Measurements from ENCODE around the gene NDEL1. TPM values are rescaled to one million over a fixed set of nuclear protein-coding genes. Genes with fewer than 3 reads are reported as not detected.

The NDEL1 gene
- total and polyA plus RNA-seq, 2 donors (not counting 3 experiments of a cell fraction or from before 2014, with no cell fraction given) = 60.0 to 87.4 TPM

- no peaks in the 10 kb centered on the region for H3K27me3 ChIP-seq (ENCODE audit: control insufficient read depth in 2 of 2, insufficient read depth in 2 of 2, low read length in 2 of 2)
- H3K9me3 ChIP-seq (replicated peaks; ENCODE audit: control insufficient read depth, insufficient read depth, low read length) = no peaks in the 10 kb centered on the region
- peaks cover 2 to 17% of the 10 kb centered on the region in 2 experiments for H3K36me3 ChIP-seq (ENCODE audit: control insufficient read depth in 2 of 2, extremely low read depth in 1 of 2, insufficient read depth in 2 of 2, low read length in 2 of 2)
- H3K4me3 ChIP-seq (replicated peaks in 1 of 3; ENCODE audit: insufficient read depth in 1 of 3, low read depth in 1 of 3, low read length in 3 of 3) = no peak overlapping the region
- no TSS peak for BruUV-seq (replicated peaks)
- H3K79me2 ChIP-seq (ENCODE audit: control insufficient read depth, insufficient read depth, low read length) = peaks cover 77% of the 10 kb centered on the region
- no peak overlapping the region for H3K27ac ChIP-seq (ENCODE audit: insufficient read depth, low read depth, low read length)
- ChIA-PET POLR2A (interaction anchor here (0.6 kb wide), 1 partner anchor 130 kb away, joined by 4 read pairs; no protein-coding TSS in a partner anchor), CTCF (interaction anchor here (1.2 kb wide), 1 partner anchor 32 kb away, joined by 3 read pairs; no protein-coding TSS in a partner anchor)
- dilution Hi-C loops (cut with MboI; ENCODE audit: extremely low pct_ligation_motif_present, low sequenced_read_pairs) (no loop called here), intact Hi-C loops (cut with micrococcal nuclease) (no loop called here)
- TF ChIP-seq JUN (IDR thresholded peaks at IDR 0.05; ENCODE audit: borderline replicate concordance, insufficient read depth, insufficient read length, low read depth) (no peak), MAX (IDR thresholded peaks at IDR 0.05; ENCODE audit: insufficient read depth, insufficient read length) (no peak), FOS (IDR thresholded peaks at IDR 0.05; ENCODE audit: borderline replicate concordance, insufficient read depth, low read length) (no peak), EZH2 (IDR thresholded peaks at IDR 0.05; ENCODE audit: borderline replicate concordance, low read depth, low read length, severe bottlenecking) (no peak), POLR2AphosphoS5 (IDR thresholded peaks at IDR 0.05; ENCODE audit: insufficient read depth, low read depth, low read length) (no peak), GATA2 (IDR thresholded peaks at IDR 0.05; ENCODE audit: insufficient read depth, insufficient read length, low read depth, low read length) (no peak), MYC (IDR thresholded peaks at IDR 0.05; ENCODE audit: low read depth, low read length) (no peak), CTCF (IDR thresholded peaks at IDR 0.05; ENCODE audit: extremely low read depth in 1 of 2, insufficient read depth in 1 of 2, low read depth in 1 of 2, low read length in 2 of 2) (no peak), POLR2A (IDR thresholded peaks at IDR 0.05; ENCODE audit: low read depth, low read length) (no peak)
- H3K9me1 ChIP-seq (replicated peaks; ENCODE audit: control insufficient read depth, extremely low read depth, insufficient read depth, low read length) = no peaks in the 10 kb centered on the region
- no peak overlapping the region for H3K9ac ChIP-seq (replicated peaks; ENCODE audit: extremely low read depth, insufficient read depth, low read length)
- DNase-seq (ENCODE audit: low read depth, low spot score) (no peak), FAIRE-seq (no peak)
- peaks cover 46% of the 10 kb centered on the region for H3K4me1 ChIP-seq (ENCODE audit: control insufficient read depth, extremely low read depth, insufficient read depth, low read length)
- H2AFZ ChIP-seq (ENCODE audit: low read depth, low read length) = no peak overlapping the region
- no peak overlapping the region for H3K4me2 ChIP-seq (ENCODE audit: insufficient read depth, low read length)
- peaks cover 5% of the 10 kb centered on the region for H4K20me1 ChIP-seq (replicated peaks; ENCODE audit: control insufficient read depth, extremely low read depth, insufficient read depth, low read length)
These were observed 6.6 kb downstream of the NDEL1 start for GRCh38 chr17:8442310-8442709.
